Activated CD4-positive, alpha-beta T cell treated with anti-CD3 and anti-CD28 coated beads for 36 hours (primary cell): Measurements from ENCODE around the gene NAT8L. TPM values are rescaled to one million over a fixed set of nuclear protein-coding genes. Genes with fewer than 3 reads are reported as not detected.

ENCODE experiments used
- ATAC-seq: fragments of 200-7000 bp; cut with Tn5 transposase; one replicate; pipeline ENCODE4 v1.10.0; 2021; ENCODE audit warnings: mild to moderate bottlenecking, moderate library complexity
- CTCF ChIA-PET: fragments of 350-600 bp; sonication (Branson Sonifier 250); formaldehyde crosslinking; loops from one replicate; lab custom pipeline; 2021; ENCODE audit warnings: antibody characterized with exemption; lab: Charles Lee
- POLR2A ChIA-PET: fragments of 350-600 bp; sonication (Branson Sonifier 250); formaldehyde crosslinking; loops from one replicate; lab custom pipeline; 2021; ENCODE audit warnings: antibody characterized with exemption, inconsistent platforms; lab: Charles Lee
- DNase-seq: peaks from one replicate; pipeline ENCODE4 v3.0.0-alpha.2; 2020
- H3K27ac Mint-ChIP-seq: one replicate; pipeline ENCODE4 v1.8.0; 2021; ENCODE audit warnings: mixed read lengths
- H3K27me3 Mint-ChIP-seq: one replicate; pipeline ENCODE4 v1.8.0; 2021; ENCODE audit warnings: mixed read lengths
- H3K36me3 Mint-ChIP-seq: one replicate; pipeline ENCODE4 v1.8.0; 2021; ENCODE audit warnings: low read depth, mixed read lengths
- H3K4me1 Mint-ChIP-seq: one replicate; pipeline ENCODE4 v1.8.0; 2021; ENCODE audit warnings: mixed read lengths
- H3K4me3 Mint-ChIP-seq: one replicate; pipeline ENCODE4 v1.8.0; 2021; ENCODE audit warnings: mild to moderate bottlenecking, moderate library complexity, mixed read lengths
- H3K9me3 Mint-ChIP-seq: one replicate; pipeline ENCODE4 v1.8.0; 2021; ENCODE audit warnings: low read depth, mixed read lengths
- intact Hi-C, 2 experiments: fragments of 100-400 bp; cut with DNase I in 1 of 2; cut with micrococcal nuclease in 1 of 2; formaldehyde crosslinking; loops; one replicate each; pipeline versions ENCODE4 v1.14.2 to v1.15.1; 2022 to 2024; cut with DNase I, micrococcal nuclease
- total RNA-seq, 2 experiments: library from RNA; stranded (reverse); gene quantifications; one replicate each; pipeline ENCODE4 v1.2.3, GENCODE V29; 2021

Gene NAT8L
- total RNA-seq, 2 experiments from 2014 or later = 0.39 to 0.55 TPM

DNA sequence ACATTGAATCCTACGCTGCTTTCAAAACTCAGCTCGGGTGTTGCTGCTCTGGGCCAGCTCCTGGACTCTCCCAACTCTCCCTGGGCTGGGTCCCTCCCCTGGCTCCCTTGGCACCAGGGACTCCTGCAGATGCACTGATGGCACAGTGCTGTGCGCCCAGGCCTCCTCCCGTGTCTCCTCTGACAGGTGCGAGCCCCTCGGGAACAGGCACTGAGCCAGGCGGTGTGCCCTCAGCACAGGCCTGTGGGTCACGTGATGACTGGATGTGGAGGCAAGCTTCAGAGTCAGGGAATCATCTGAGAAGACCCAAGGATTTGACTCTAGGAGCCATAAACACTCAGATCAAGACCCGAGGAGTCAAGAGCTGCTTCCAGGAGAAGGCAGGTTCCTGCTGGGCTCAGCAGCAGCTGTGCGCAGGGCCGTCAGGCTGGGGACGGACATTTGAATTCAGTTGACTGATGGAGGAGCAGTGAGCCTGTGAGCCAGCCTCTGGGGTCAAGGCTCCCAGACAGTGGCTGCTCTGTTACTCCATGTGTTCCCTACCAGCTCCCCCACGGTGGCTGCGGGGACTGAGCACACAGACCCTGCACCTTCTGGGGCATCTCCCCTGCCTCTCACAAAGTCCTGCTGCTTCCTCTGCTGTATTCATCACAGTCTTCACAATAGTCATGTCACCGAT, 33.0 kb downstream of the NAT8L start:
- CTCF ChIA-PET = no interaction called here
- Mint-ChIP-seq H3K27ac (no peak overlapping the region), H3K4me1 (no peaks in the 10 kb centered on the region)

DNA sequence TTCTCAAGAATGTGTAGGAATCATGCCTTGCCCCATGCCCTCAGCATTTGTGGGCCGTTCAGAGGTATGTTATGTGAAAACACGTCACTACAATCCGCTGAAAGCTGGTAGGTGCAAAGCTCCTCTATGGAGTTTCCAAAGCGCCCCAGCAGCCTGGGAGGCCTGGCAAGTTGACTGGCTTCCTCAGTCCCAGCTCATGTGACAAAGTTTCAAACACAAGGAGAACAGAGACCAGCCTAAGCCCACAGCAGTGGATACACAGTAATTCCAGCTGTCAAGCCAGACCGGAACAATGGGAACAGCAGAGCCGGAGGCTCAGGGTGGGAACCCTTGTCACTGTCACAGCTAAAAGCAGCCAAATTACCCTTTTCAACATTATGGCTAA, 33.5 kb downstream of the NAT8L start:
- ATAC-seq = no peak
- Mint-ChIP-seq H3K4me1 (no peaks in the 10 kb centered on the region), H3K9me3 (peaks cover 10% of the 10 kb centered on the region), H3K36me3 (peaks cover 7% of the 10 kb centered on the region), H3K27me3 (peaks cover 2% of the 10 kb centered on the region), H3K4me3 (no peak overlapping the region), H3K27ac (no peak overlapping the region)
- ChIA-PET POLR2A (interaction anchor here (0.6 kb wide), 1 partner anchor 108 kb away, joined by 3 read pairs; no protein-coding TSS in a partner anchor), CTCF (interaction anchor here (0.5 kb wide), 1 partner anchor 473 kb away, joined by 3 read pairs; no protein-coding TSS in a partner anchor)
- no peak for DNase-seq
- intact Hi-C loops = no loop called here

More for the DNA sequence above, 33.0 kb downstream of the NAT8L start:
- Mint-ChIP-seq H3K4me3 (no peak overlapping the region), H3K9me3 (peaks cover 9% of the 10 kb centered on the region), H3K36me3 (peaks cover 7% of the 10 kb centered on the region), H3K27me3 (peaks cover 2% of the 10 kb centered on the region)
- intact Hi-C loops = no loop called here
- POLR2A ChIA-PET = interaction anchor here (0.6 kb wide), 1 partner anchor 108 kb away, joined by 3 read pairs; no protein-coding TSS in a partner anchor
- DNase-seq (no peak), ATAC-seq (no peak)

DNA sequence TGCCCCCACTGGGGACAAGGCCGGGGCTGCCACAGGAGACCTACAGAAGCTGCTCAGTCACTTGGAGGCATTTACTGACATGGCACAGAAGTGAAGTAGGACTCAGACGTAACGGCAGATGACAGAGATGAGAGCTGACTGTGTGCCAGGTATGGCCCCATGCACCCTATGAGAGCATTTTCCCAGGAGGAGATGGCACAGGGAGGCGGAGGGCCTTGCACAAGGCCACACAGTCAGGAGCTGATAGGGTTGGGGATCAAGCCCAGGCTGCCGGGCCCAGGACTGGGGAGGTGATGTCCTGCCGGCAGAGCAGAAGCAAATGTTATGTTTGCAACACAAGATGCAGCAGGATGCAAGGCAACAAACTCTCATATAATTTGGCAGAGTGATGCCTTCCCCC, 34.1 kb downstream of the NAT8L start:
- ATAC-seq (no peak), DNase-seq (no peak)
- H3K4me3 Mint-ChIP-seq = no peak overlapping the region
- H3K9me3 Mint-ChIP-seq = peaks cover 10% of the 10 kb centered on the region
- no peaks in the 10 kb centered on the region for H3K4me1 Mint-ChIP-seq
- intact Hi-C loops = no loop called here
- ChIA-PET POLR2A (no interaction called here), CTCF (interaction anchor here (0.5 kb wide), 1 partner anchor 473 kb away, joined by 3 read pairs; no protein-coding TSS in a partner anchor)
- no peak overlapping the region for H3K27ac Mint-ChIP-seq
- H3K36me3 Mint-ChIP-seq = peaks cover 7% of the 10 kb centered on the region
- H3K27me3 Mint-ChIP-seq = peaks cover 2% of the 10 kb centered on the region

DNA sequence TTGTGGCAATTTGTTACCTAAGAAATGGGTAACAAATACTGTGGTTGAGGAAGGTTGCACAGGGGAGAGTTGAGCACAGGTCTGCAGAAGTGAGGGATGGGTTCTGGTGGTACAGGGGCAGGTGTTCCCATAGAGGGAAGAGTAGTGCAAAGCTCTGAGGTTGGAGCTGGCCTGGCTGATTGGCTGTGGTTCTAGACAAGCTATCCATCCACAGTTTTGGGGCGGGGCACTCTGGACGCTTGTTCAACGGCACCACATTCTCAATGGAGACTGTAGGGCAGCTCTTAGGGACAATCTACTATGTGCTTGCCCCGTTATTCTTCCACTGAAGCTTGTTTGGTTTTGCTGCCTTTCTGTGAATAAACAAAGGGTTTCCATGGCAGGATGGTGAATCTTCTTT, 35.4 kb downstream of the NAT8L start:
- Mint-ChIP-seq H3K27ac (no peak overlapping the region), H3K4me1 (no peaks in the 10 kb centered on the region), H3K27me3 (peaks cover 4% of the 10 kb centered on the region), H3K36me3 (peaks cover 7% of the 10 kb centered on the region), H3K4me3 (no peak overlapping the region), H3K9me3 (peaks cover 10% of the 10 kb centered on the region)
- ATAC-seq = no peak
- POLR2A ChIA-PET = no interaction called here
- intact Hi-C loops = no loop called here
- DNase-seq = no peak
- CTCF ChIA-PET = no interaction called here

DNA sequence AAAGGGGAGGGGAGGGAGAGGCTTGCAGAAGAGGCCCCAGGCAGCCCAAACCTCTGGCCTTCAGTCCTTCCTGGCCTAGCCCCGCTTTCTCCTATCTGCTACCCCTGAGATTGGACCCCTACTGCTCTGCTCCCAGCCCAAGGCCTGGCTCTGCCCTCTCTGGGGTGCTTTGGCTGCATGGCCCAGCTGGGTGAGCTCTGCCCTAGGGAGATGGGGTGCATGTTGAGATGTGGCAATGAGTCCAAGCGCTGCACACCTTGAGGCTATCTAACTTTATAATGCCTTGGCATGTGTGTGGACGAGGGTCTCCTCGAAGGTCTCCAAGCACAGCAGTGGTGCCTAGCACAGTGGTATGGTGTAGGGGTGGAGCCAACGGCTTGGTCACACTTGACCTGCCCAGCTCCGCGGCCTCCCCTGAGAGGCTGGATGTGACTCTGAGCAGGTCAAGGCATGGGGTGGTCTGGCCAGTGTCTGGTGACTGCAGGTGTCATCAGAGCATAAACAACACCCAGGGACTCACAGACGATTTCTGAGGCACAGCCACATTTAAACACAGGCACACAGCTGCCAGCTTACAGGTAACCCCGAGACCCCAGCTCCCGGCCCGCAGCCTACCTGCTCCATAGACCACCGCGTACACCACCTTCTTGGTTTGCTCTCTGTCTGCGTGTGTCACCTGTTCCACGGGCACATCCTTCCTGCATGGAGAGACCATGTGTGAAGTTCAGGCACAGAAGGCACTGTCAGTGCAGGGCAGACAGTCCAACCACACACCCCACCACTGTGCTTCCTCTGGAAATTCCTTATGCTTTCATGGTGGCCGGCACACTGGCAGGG, 36.3 kb downstream of the NAT8L start:
- POLR2A ChIA-PET = interaction anchor here (0.5 to 0.6 kb wide), 2 partner anchors 168 to 228 kb away, joined by 4 read pairs; no protein-coding TSS in a partner anchor
- no peak for DNase-seq
- no peaks in the 10 kb centered on the region for H3K4me1 Mint-ChIP-seq
- peaks cover 3% of the 10 kb centered on the region for H3K27me3 Mint-ChIP-seq
- CTCF ChIA-PET = no interaction called here
- no peak overlapping the region for H3K4me3 Mint-ChIP-seq
- peaks cover 10% of the 10 kb centered on the region for H3K9me3 Mint-ChIP-seq
- intact Hi-C loops = no loop called here
- no peak for ATAC-seq
- H3K27ac Mint-ChIP-seq = no peak overlapping the region
- H3K36me3 Mint-ChIP-seq = peaks cover 7% of the 10 kb centered on the region

DNA sequence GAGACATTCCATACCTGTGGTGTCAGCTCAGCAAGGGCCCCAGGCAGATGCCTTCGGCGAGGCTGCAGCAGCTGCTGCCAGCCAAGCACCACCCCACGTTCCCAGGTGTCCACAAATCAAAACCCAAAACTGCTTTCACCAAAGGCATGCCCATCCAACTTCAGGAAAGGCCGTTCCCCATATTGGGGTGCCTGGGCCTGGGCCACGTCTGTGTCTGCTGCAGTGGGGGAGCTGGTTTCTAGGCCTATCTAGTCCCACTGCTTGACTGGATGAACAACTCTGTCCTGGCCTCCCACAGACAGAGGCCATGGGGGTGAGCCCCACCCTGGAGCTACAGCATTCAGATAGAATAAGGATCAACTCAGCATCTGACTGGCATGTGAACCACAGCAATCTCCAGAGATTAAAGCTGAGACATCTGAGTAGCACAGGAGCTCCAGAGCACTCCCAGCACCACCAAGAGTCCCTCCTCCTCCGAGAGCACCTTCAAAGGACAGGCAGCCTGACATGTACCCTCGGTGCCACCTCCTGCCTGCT, 37.0 kb downstream of the NAT8L start:
- CTCF ChIA-PET = interaction anchor here (1.2 kb wide), 1 partner anchor 63 kb away, joined by 3 read pairs; no protein-coding TSS in a partner anchor
- POLR2A ChIA-PET = interaction anchor here (0.6 kb wide), 1 partner anchor 640 kb away, joined by 3 read pairs; no protein-coding TSS in a partner anchor
- H3K27ac Mint-ChIP-seq = no peak overlapping the region
- H3K9me3 Mint-ChIP-seq = peaks cover 10% of the 10 kb centered on the region
- ATAC-seq (no peak), DNase-seq (no peak)
- H3K4me1 Mint-ChIP-seq = no peaks in the 10 kb centered on the region
- H3K36me3 Mint-ChIP-seq = peaks cover 7% of the 10 kb centered on the region
- H3K27me3 Mint-ChIP-seq = peaks cover 3% of the 10 kb centered on the region
- H3K4me3 Mint-ChIP-seq = no peak overlapping the region
- intact Hi-C loops = no loop called here

DNA sequence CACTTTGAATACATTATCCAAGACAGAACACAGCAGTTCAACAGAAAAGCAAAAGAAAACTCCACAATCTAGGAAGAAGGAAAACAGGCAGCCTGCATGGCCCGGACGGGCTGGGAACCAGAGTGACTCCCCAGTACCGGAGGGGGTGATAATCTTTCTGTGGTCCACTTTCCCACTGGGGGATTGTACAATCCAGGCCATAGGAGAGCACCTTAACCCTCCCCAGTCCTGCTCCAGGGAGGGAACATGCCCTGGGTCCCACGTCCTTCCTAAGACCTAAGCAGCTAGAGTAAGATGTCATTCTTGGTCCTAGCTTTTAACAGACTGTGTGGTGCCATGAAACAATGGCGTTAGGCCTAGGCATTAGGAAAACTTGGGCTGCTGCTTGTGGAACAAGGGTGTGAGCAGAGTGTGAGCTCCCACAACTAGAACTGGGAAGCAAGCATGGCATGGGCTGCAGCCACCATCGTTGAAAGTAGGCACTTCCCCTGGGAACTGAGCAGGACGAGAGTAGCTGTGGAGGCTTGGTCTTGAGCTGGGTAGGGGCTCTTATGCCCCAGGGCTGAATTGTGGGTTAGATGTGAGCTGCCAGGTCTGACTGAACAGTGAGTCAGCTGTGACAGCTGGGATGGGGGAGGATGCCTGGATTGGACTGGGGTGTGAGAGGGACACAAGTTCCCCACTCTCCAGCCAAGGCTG, 42.4 kb downstream of the NAT8L start:
- H3K27me3 Mint-ChIP-seq = peaks cover 3% of the 10 kb centered on the region
- no peak overlapping the region for H3K4me3 Mint-ChIP-seq
- H3K4me1 Mint-ChIP-seq = no peaks in the 10 kb centered on the region
- peaks cover 20% of the 10 kb centered on the region for H3K9me3 Mint-ChIP-seq
- CTCF ChIA-PET = no interaction called here
- DNase-seq (no peak), ATAC-seq (no peak)
- peaks cover 6% of the 10 kb centered on the region for H3K36me3 Mint-ChIP-seq
- no peak overlapping the region for H3K27ac Mint-ChIP-seq
- POLR2A ChIA-PET = no interaction called here
- intact Hi-C loops = no loop called here

DNA sequence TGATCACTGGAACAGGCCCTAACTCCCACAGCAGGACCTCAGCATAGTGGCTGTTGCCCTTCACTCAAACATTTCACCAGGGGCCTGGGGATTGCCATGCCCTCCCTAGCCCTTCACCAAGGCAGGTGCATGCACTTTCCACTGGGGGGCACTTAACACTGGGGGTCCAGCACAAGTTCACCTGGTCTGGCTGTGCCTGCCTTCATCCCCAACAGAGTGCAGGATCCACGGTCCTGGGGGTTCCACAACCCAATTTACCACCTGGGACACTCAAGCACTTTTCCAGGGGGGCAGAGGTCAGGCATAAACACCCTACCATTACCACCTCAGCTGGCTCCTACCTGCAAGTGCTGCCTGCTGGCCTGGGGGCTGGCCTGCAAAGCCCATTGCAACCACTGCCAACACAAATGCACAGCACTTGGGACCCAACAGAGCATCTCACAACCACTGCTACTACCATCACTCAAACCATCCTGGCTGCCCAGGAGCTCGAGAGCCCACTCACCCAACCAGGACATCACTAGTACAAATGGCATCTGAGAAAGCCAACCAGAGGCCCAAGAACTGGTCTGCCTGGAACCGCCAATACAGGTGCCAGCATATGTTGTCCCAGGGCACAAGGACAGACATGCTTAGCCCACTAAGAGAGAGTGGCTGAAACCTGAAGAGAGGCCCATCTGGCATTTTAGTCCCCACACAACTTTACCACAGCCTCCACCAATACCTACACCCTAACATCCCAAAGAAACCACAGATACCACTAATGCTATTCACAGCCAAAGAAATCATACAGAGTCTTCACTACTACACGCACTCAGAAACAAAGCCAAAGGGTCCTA, 43.1 kb downstream of the NAT8L start:
- Mint-ChIP-seq H3K4me1 (no peaks in the 10 kb centered on the region), H3K9me3 (peaks cover 13% of the 10 kb centered on the region), H3K36me3 (peaks cover 2% of the 10 kb centered on the region), H3K27me3 (peaks cover 3% of the 10 kb centered on the region), H3K4me3 (no peak overlapping the region), H3K27ac (no peak overlapping the region)
- POLR2A ChIA-PET = no interaction called here
- no peak for DNase-seq
- no peak for ATAC-seq
- intact Hi-C loops = no loop called here
- CTCF ChIA-PET = no interaction called here

DNA sequence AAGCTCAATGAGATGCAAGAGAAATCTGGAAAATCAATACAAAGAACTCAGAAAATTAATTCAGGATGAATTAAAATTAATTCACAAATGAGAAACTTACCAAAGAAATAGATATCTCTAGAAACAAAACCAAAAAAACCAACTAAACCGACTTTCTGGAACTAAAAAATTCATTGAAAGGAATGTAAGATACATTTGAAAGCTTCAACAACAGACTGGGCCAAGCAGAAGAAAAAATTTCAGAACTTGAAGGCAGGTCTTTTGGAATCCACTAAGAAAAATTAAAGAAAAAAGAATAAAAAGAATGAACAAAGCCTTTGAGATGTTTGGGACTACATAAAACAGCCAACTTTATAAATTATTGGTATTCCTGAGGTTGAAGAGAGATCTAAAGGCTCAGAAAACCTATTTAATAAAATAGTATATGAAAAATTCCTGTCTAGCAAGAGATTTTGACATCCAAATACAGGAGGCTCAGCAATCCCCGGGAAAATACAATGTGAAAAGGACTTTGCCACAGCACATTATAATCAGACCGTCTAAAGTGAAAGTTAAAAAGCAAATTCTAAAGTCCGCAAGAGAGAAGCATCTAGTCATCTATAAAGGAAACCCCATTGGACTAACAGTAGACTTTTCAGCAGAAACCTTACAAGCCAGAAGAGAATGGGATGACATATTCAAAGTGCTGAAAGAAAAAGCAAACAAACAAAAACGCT, 44.2 kb downstream of the NAT8L start:
- Mint-ChIP-seq H3K4me3 (no peak overlapping the region), H3K4me1 (no peaks in the 10 kb centered on the region), H3K27ac (no peak overlapping the region), H3K36me3 (peaks cover 2% of the 10 kb centered on the region), H3K27me3 (peaks cover 5% of the 10 kb centered on the region), H3K9me3 (peaks cover 13% of the 10 kb centered on the region)
- ATAC-seq = no peak
- intact Hi-C loops = no loop called here
- no peak for DNase-seq
- ChIA-PET POLR2A (interaction anchor here (0.7 kb wide), 1 partner anchor 1025 kb away, joined by 3 read pairs; no protein-coding TSS in a partner anchor), CTCF (no interaction called here)

DNA sequence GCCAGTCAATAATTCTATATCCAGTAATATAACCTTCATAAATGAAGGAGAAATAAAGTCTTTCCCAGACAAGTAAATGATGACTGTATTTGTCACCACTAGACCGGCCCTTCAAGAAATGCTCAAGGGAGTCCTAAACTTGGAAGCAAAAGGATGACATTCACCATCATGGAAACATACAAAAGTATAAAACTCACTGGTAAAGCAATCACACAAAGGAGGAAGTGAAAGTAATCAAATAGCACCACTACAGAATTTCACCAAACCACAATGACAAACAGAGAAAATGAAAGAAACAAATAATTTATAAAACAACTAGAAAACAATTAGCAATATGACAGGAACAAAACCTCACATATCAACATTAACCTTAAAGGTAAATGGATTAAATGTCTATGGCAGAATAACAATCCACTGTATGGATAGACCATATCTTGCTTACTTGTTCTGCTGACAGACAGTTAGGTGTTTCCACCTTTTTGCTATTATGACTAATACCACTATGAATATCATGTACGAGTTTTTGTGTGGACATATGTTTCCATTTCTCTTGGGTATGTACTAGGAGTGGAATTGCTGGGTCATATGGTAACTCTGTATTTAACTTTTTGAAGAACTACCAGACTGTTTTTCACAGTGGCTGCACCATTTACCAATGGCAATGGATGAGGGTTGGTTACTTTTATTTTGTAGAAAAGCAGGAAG, 44.9 kb downstream of the NAT8L start:
- Mint-ChIP-seq H3K4me3 (no peak overlapping the region), H3K36me3 (peaks cover 2% of the 10 kb centered on the region), H3K4me1 (peaks cover 4% of the 10 kb centered on the region), H3K27ac (no peak overlapping the region), H3K27me3 (peaks cover 8% of the 10 kb centered on the region), H3K9me3 (peaks cover 13% of the 10 kb centered on the region)
- DNase-seq (no peak), ATAC-seq (no peak)
- ChIA-PET CTCF (no interaction called here), POLR2A (no interaction called here)
- intact Hi-C loops = no loop called here
